MM.1S (cell line): ENCODE results near the gene RPS29.

Source experiments
- DNase-seq: peaks from one replicate; pipeline ENCODE4 v3.0.0-alpha.2; 2015
- H2AFZ ChIP-seq: fragments of 300-600 bp; sonication (generic); 2 replicates; pipeline ENCODE4 v1.6.0; 2016; ENCODE audit warnings: antibody characterized with exemption, low read length
- H3F3A ChIP-seq: fragments of 300-600 bp; sonication (generic); 2 replicates; pipeline ENCODE4 v1.6.1; 2016; ENCODE audit warnings: mild to moderate bottlenecking, antibody characterized with exemption, low read length, moderate library complexity, mixed read lengths; ENCODE audit not compliant: insufficient read depth
- H3K27ac ChIP-seq: fragments of 300-600 bp; sonication (generic); 2 replicates; pipeline ENCODE4 v1.5.1; 2016; ENCODE audit warnings: mild to moderate bottlenecking, low read length
- H3K27me3 ChIP-seq: fragments of 300-600 bp; sonication (generic); replicated peaks from 2 replicates; pipeline ENCODE4 v1.6.0; 2016; ENCODE audit warnings: low read length; ENCODE audit not compliant: insufficient read depth
- H3K36me3 ChIP-seq: fragments of 300-600 bp; sonication (generic); replicated peaks from 2 replicates; pipeline ENCODE4 v1.6.1; 2016; ENCODE audit warnings: mild to moderate bottlenecking, low read length, mixed read lengths; ENCODE audit not compliant: insufficient read depth
- H3K4me1 ChIP-seq: fragments of 300-600 bp; sonication (generic); 2 replicates; pipeline ENCODE4 v1.6.1; 2016; ENCODE audit warnings: low read length, mixed read lengths
- H3K4me2 ChIP-seq: fragments of 300-600 bp; sonication (generic); 2 replicates; pipeline ENCODE4 v1.6.0; 2016; ENCODE audit warnings: low read depth, low read length
- H3K4me3 ChIP-seq: fragments of 300-600 bp; sonication (generic); 2 replicates; pipeline ENCODE4 v1.5.1; 2016; ENCODE audit warnings: low read length, mixed read lengths
- H3K79me2 ChIP-seq: fragments of 300-600 bp; sonication (generic); 2 replicates; pipeline ENCODE4 v1.6.1; 2016; ENCODE audit warnings: mixed run types, low read length, mixed read lengths
- H3K9ac ChIP-seq: fragments of 300-600 bp; sonication (generic); 2 replicates; pipeline ENCODE4 v1.6.1; 2016; ENCODE audit warnings: low read length, mixed read lengths
- H3K9me2 ChIP-seq: fragments of 300-600 bp; sonication (generic); replicated peaks from 2 replicates; pipeline ENCODE4 v1.6.1; 2016; ENCODE audit warnings: mild to moderate bottlenecking, low read length, mixed read lengths; ENCODE audit not compliant: insufficient read depth
- H3K9me3 ChIP-seq: fragments of 300-600 bp; sonication (generic); replicated peaks from 2 replicates; pipeline ENCODE4 v1.6.1; 2016; ENCODE audit warnings: mild to moderate bottlenecking, low read length, mixed read lengths; ENCODE audit not compliant: insufficient read depth
- H4K20me1 ChIP-seq: fragments of 300-600 bp; sonication (generic); 2 replicates; pipeline ENCODE4 v1.6.1; 2016; ENCODE audit warnings: mild to moderate bottlenecking, low read length, moderate library complexity, mixed read lengths; ENCODE audit not compliant: insufficient read depth
- CTCF ChIP-seq: fragments of 300-600 bp; sonication (generic); IDR thresholded peaks from 2 replicates; pipeline ENCODE4 v1.5.1; 2016; ENCODE audit warnings: antibody characterized with exemption, low read length, mixed read lengths
- EZH2 ChIP-seq: fragments of 300-600 bp; sonication (generic); optimal IDR thresholded peaks from 2 replicates; pipeline ENCODE3; 2017; ENCODE audit warnings: low read depth, mild to moderate bottlenecking, antibody characterized with exemption, low read length, mixed read lengths
- EZH2phosphoT487 ChIP-seq: fragments of 300-600 bp; sonication (generic); IDR thresholded peaks from 2 replicates; pipeline ENCODE4 v1.6.1; 2018; ENCODE audit warnings: antibody characterized with exemption, low read length

The RPS29 gene

GRCh38 chr14:49541049-49541448, 45.1 kb downstream of the RPS29 start:
- Histone ChIP-seq H3K4me1 (no peaks in the 10 kb centered on the region), H3K9me3 (no peaks in the 10 kb centered on the region), H3K36me3 (no peaks in the 10 kb centered on the region), H2AFZ (no peak overlapping the region), H3K9me2 (no peaks in the 10 kb centered on the region), H4K20me1 (no peaks in the 10 kb centered on the region), H3K9ac (no peak overlapping the region), H3K4me3 (no peak overlapping the region), H3F3A (no peaks in the 10 kb centered on the region), H3K27me3 (no peaks in the 10 kb centered on the region), H3K4me2 (no peak overlapping the region), H3K79me2 (no peaks in the 10 kb centered on the region), H3K27ac (no peak overlapping the region)
- no peak for TF ChIP-seq EZH2
- TF ChIP-seq EZH2phosphoT487: no peak
- no peak for TF ChIP-seq CTCF
- no peak for DNase-seq

- no peak overlapping the region for H2AFZ ChIP-seq
- TF ChIP-seq CTCF (no peak), EZH2 (no peak), EZH2phosphoT487 (no peak)
- no peak overlapping the region for H3K4me3 ChIP-seq
- no peaks in the 10 kb centered on the region for H3K9me2 ChIP-seq
- no peaks in the 10 kb centered on the region for H3K79me2 ChIP-seq
- no peaks in the 10 kb centered on the region for H4K20me1 ChIP-seq
- no peaks in the 10 kb centered on the region for H3K36me3 ChIP-seq
- no peaks in the 10 kb centered on the region for H3K9me3 ChIP-seq
- no peaks in the 10 kb centered on the region for H3K27me3 ChIP-seq
- no peak for DNase-seq
- H3F3A ChIP-seq: no peaks in the 10 kb centered on the region
- no peak overlapping the region for H3K27ac ChIP-seq
- no peak overlapping the region for H3K4me2 ChIP-seq
- H3K9ac ChIP-seq: no peak overlapping the region
- H3K4me1 ChIP-seq: no peaks in the 10 kb centered on the region
Observed at GRCh38 chr14:49538852-49539251, 47.3 kb downstream of the RPS29 start.
